HCT116 (cell line): ENCODE measurements around the gene ITGAE. TPM values are rescaled to one million over a fixed set of nuclear protein-coding genes. Genes with fewer than 3 reads are reported as not detected.
"Not testable (repeated sequence)": the region's sequence is repeated elsewhere in the genome, so short reads cannot be mapped to it uniquely, and the experiment has no call there.

Source experiments
- ATAC-seq: fragments of 200-7000 bp; cut with Tn5 transposase; 2 replicates; pipeline ENCODE4 v1.9.1; 2020; ENCODE audit warnings: mild to moderate bottlenecking, moderate library complexity
- BruUV-seq: library from RNA; stranded (reverse); fragments of 400-500 nt; replicated peaks from 2 replicates; lab custom pipeline; 2021; lab: Mats Ljungman, UMichigan
- CTCF ChIA-PET: fragments of 300-600 bp; sonication (Branson Sonifier 250); formaldehyde crosslinking; loops from one replicate; lab custom pipeline; 2021; ENCODE audit warnings: antibody characterized with exemption; lab: Charles Lee
- POLR2A ChIA-PET: fragments of 300-600, 350-600 bp; sonication (Branson Sonifier 250); formaldehyde crosslinking; loops from one replicate; lab custom pipeline; 2021; ENCODE audit warnings: antibody characterized with exemption; lab: Charles Lee
- RAD21 ChIA-PET, 2 experiments: fragments of 300-600 bp; sonication (Branson Sonifier 250); formaldehyde crosslinking; loops; one replicate each; lab custom pipeline; 2023; ENCODE audit warnings: low total read pairs in 2 of 2; ENCODE audit not compliant: uncharacterized antibody in 2 of 2, unreplicated experiment in 2 of 2, low non-redundant PET in 1 of 2; lab: Charles Lee
- DNase-seq: peaks from one replicate; pipeline ENCODE4 v3.0.0-alpha.2; 2010; ENCODE audit warnings: low read depth, low spot score
- H2AFZ ChIP-seq: fragments of 200-600 bp; shearing (Covaris generic), sonication (generic); 2 replicates; pipeline ENCODE4 v1.6.1; 2017; ENCODE audit warnings: low read depth, mixed run types, mixed read lengths, antibody characterized with exemption, low read length; ENCODE audit not compliant: poor library complexity, severe bottlenecking
- H3K27ac ChIP-seq: 2 replicates; pipeline ENCODE4 v1.5.1; 2012; ENCODE audit warnings: low read depth, low read length
- H3K27me3 ChIP-seq: fragments of 200-600 bp; sonication (generic); 2 replicates; pipeline ENCODE4 v1.6.1; 2016; ENCODE audit warnings: mixed run types, low read length, mixed read lengths; ENCODE audit not compliant: insufficient read depth
- H3K36me3 ChIP-seq, 2 experiments: fragments of 200-500 bp in 1 of 2; fragments of 200-600 bp in 1 of 2; sonication (Bioruptor generic) in 1 of 2; sonication (generic) in 1 of 2; 2 replicates each; pipeline versions ENCODE4 v1.5.1 to v1.6.1; 2014 to 2016; ENCODE audit warnings: low read length in 2 of 2, inconsistent platforms in 1 of 2, mixed read lengths in 1 of 2, mixed run types in 1 of 2; ENCODE audit not compliant: insufficient read depth in 2 of 2, control insufficient read depth in 1 of 2
- H3K4me1 ChIP-seq, 2 experiments: fragments of 200-600 bp in 1 of 2; sonication (generic) in 1 of 2; 2 replicates each; pipeline versions ENCODE4 v1.5.1 to v1.6.1; 2012 to 2017; ENCODE audit warnings: low read length in 2 of 2, inconsistent platforms in 1 of 2, mild to moderate bottlenecking in 1 of 2, mixed read lengths in 1 of 2, mixed run types in 1 of 2, moderate library complexity in 1 of 2; ENCODE audit not compliant: insufficient read depth in 2 of 2, control insufficient read depth in 1 of 2
- H3K4me2 ChIP-seq: fragments of 200-600 bp; sonication (generic); 2 replicates; pipeline ENCODE4 v1.6.1; 2017; ENCODE audit warnings: mixed run types, low read length, mixed read lengths
- H3K4me3 ChIP-seq, 2 experiments: fragments of 200-600 bp in 1 of 2; sonication (generic) in 1 of 2; replicated peaks in 1 of 2; 2 replicates each; pipeline ENCODE4 v1.5.1; 2011 to 2016; ENCODE audit warnings: low read length in 2 of 2, control low read depth in 1 of 2, low read depth in 1 of 2, mild to moderate bottlenecking in 1 of 2, mixed read lengths in 1 of 2, mixed run types in 1 of 2
- H3K79me2 ChIP-seq: fragments of 200-600 bp; sonication (generic); 2 replicates; pipeline ENCODE4 v1.6.1; 2017; ENCODE audit warnings: mild to moderate bottlenecking, mixed run types, low read length, moderate library complexity, mixed read lengths; ENCODE audit not compliant: insufficient read depth
- H3K9ac ChIP-seq: fragments of 200-600 bp; sonication (generic); 2 replicates; pipeline ENCODE4 v1.6.1; 2016; ENCODE audit warnings: low read length, mixed read lengths
- H3K9me2 ChIP-seq: fragments of 200-600 bp; sonication (generic), shearing (Covaris generic); 2 replicates; pipeline ENCODE4 v1.6.1; 2017; ENCODE audit warnings: mixed run types, mild to moderate bottlenecking, moderate library complexity; ENCODE audit not compliant: insufficient read depth
- H3K9me3 ChIP-seq, 2 experiments: fragments of 200-500 bp in 1 of 2; fragments of 200-600 bp in 1 of 2; sonication (Bioruptor generic) in 1 of 2; sonication (generic) in 1 of 2; 2 replicates each; pipeline ENCODE4 v1.6.1; 2014 to 2017; ENCODE audit warnings: low read length in 2 of 2, mixed read lengths in 2 of 2, inconsistent platforms in 1 of 2, low read depth in 1 of 2, mild to moderate bottlenecking in 1 of 2, mixed run types in 1 of 2, moderate library complexity in 1 of 2; ENCODE audit not compliant: control insufficient read depth in 1 of 2, insufficient read depth in 1 of 2
- H4K20me1 ChIP-seq: fragments of 200-600 bp; sonication (generic), shearing (Covaris generic); 2 replicates; pipeline ENCODE4 v1.6.1; 2017; ENCODE audit warnings: mixed run types, mild to moderate bottlenecking, moderate library complexity; ENCODE audit not compliant: insufficient read depth
- CEBPB ChIP-seq: IDR thresholded peaks from 2 replicates; pipeline ENCODE4 v1.6.1; 2012; ENCODE audit warnings: low read depth
- CTCF ChIP-seq, 3 experiments: fragments of 200-600 bp in 1 of 3; sonication (generic) in 1 of 3; IDR thresholded peaks in 2 of 3; conservative IDR thresholded peaks in 1 of 3; 2 replicates each; pipeline ENCODE4 v1.5.1; 2012 to 2017; ENCODE audit warnings: low read depth in 2 of 3, low read length in 2 of 3, antibody characterized with exemption in 1 of 3, borderline replicate concordance in 1 of 3, control low read depth in 1 of 3, mild to moderate bottlenecking in 1 of 3, mixed read lengths in 1 of 3, mixed run types in 1 of 3, moderate library complexity in 1 of 3; ENCODE audit not compliant: insufficient read depth in 1 of 3
- EGR1 ChIP-seq: IDR thresholded peaks from 2 replicates; pipeline ENCODE4 v1.6.1; 2012; ENCODE audit warnings: low read depth
- FOSL1 ChIP-seq: IDR thresholded peaks from 2 replicates; pipeline ENCODE4 v1.6.1; 2012; ENCODE audit warnings: low read depth
- RAD21 ChIP-seq: IDR thresholded peaks from 2 replicates; pipeline ENCODE4 v1.6.1; 2012; ENCODE audit warnings: low read depth, mild to moderate bottlenecking
- intact Hi-C: fragments of 100-400 bp; cut with micrococcal nuclease; formaldehyde crosslinking; loops from 2 replicates; pipeline ENCODE4 v1.10.0; 2022
- total RNA-seq: library from RNA; stranded (reverse); gene quantifications from one replicate; pipeline ENCODE4 v1.2.1, GENCODE V29; 2021; ENCODE audit not compliant: unreplicated experiment

ITGAE gene
- total RNA-seq, 1 experiment from 2014 or later, result 19.9 TPM

- no TSS peak for BruUV-seq
- no peaks in the 10 kb centered on the region for H3K9me2 ChIP-seq
- TF ChIP-seq FOSL1 (no peak), CTCF (IDR thresholded peaks at IDR 0.05 in 2 of 3, conservative IDR thresholded peaks at IDR 0.05 in 1 of 3; ENCODE audit: borderline replicate concordance in 1 of 3, insufficient read depth in 1 of 3, low read depth in 2 of 3, low read length in 2 of 3) (no peak), RAD21 (no peak), CEBPB (no peak), EGR1 (no peak)
- no peak overlapping the region for H3K4me2 ChIP-seq
- RAD21 ChIA-PET, result no interaction called here
- no peak overlapping the region for H3K9ac ChIP-seq
- peaks cover 0 to 4% of the 10 kb centered on the region in 2 experiments; a peak in 2 of 4 replicates for H3K4me1 ChIP-seq
- intact Hi-C loops, result no loop called here
- no peaks in the 10 kb centered on the region for H3K36me3 ChIP-seq
- H3K4me3 ChIP-seq, result no peak overlapping the region
- H3K79me2 ChIP-seq, result no peaks in the 10 kb centered on the region
- no peak for DNase-seq
- no peaks in the 10 kb centered on the region; the same call in 1 of the 2 replicates for H4K20me1 ChIP-seq
- no peaks in the 10 kb centered on the region for H3K27me3 ChIP-seq
- POLR2A ChIA-PET, result no interaction called here
- no peak overlapping the region for H3K27ac ChIP-seq
- CTCF ChIA-PET, result interaction anchor here (1.8 kb wide), 1 partner anchor 29 kb away, joined by 5 read pairs; no protein-coding TSS in a partner anchor
- H3K9me3 ChIP-seq, result no peaks in the 10 kb centered on the region
- no peak overlapping the region for H2AFZ ChIP-seq
- no peak for ATAC-seq
Measured at GRCh38 chr17:3708366-3708765, 92.6 kb downstream of the ITGAE start.

- CTCF ChIA-PET, H3K9ac ChIP-seq, BruUV-seq, ATAC-seq, H2AFZ ChIP-seq, H3K79me2 ChIP-seq, POLR2A ChIA-PET, RAD21 ChIA-PET, H3K27me3 ChIP-seq, H3K4me2 ChIP-seq, DNase-seq, H3K9me2 ChIP-seq, H3K4me1 ChIP-seq, H4K20me1 ChIP-seq, H3K36me3 ChIP-seq, intact Hi-C loops, H3K9me3 ChIP-seq, H3K4me3 ChIP-seq, H3K27ac ChIP-seq: not testable (repeated sequence)
Measured at GRCh38 chr17:3705718-3705984, 95.3 kb downstream of the ITGAE start.
